Heart right ventricle (tissue), 16 donors: ENCODE measurements around the gene HYLS1. TPM values are rescaled to one million over a fixed set of nuclear protein-coding genes. Genes with fewer than 3 reads are reported as not detected.

Source experiments
- ATAC-seq, 8 donors: fragments of 200-7000 bp; cut with Tn5 transposase; one replicate each; pipeline ENCODE4 v1.9.1; 2020; ENCODE audit warnings: mild to moderate bottlenecking in 8 of 8, moderate library complexity in 8 of 8, moderate number of reproducible peaks in 1 of 8
- DNase-seq, 2 donors: peaks; one replicate each; pipeline ENCODE4 v3.0.0-alpha.2; 2020
- H3K27ac ChIP-seq, 10 donors: fragments of 200-600 bp; sonication (generic) in 2 of 10; one replicate each; pipeline versions ENCODE4 v1.5.0 to v1.8.0; 2020 to 2022; ENCODE audit warnings: mild to moderate bottlenecking in 3 of 10
- H3K27me3 ChIP-seq, 7 donors: fragments of 200-600 bp; one replicate each; pipeline ENCODE4 v1.8.0; 2021 to 2022; ENCODE audit warnings: mild to moderate bottlenecking in 2 of 7
- H3K36me3 ChIP-seq, 9 donors: fragments of 200-600 bp; sonication (generic) in 1 of 9; one replicate each; pipeline versions ENCODE4 v1.5.0 to v1.8.0; 2020 to 2022; ENCODE audit warnings: mild to moderate bottlenecking in 2 of 9
- H3K4me1 ChIP-seq, 9 donors: fragments of 200-600 bp; sonication (generic) in 1 of 9; one replicate each; pipeline versions ENCODE4 v1.5.0 to v1.8.0; 2020 to 2022; ENCODE audit warnings: mild to moderate bottlenecking in 4 of 9
- H3K4me3 ChIP-seq, 10 donors: fragments of 200-600 bp; sonication (generic) in 2 of 10; one replicate each; pipeline versions ENCODE4 v1.5.0 to v1.8.0; 2020 to 2022; ENCODE audit warnings: mild to moderate bottlenecking in 7 of 10, moderate library complexity in 2 of 10
- H3K9me3 ChIP-seq, 11 donors: fragments of 200-600 bp in 10 of 11; sonication (generic) in 2 of 11; one replicate each; pipeline versions ENCODE4 v1.5.0 to v1.8.0; 2013 to 2022; ENCODE audit warnings: mild to moderate bottlenecking in 2 of 11, control low read depth in 1 of 11, moderate library complexity in 1 of 11
- CTCF ChIP-seq, 9 donors: fragments of 200-600 bp; sonication (generic) in 2 of 9; IDR thresholded peaks; one replicate each; pipeline versions ENCODE4 v1.5.0 to v1.8.0; 2021 to 2022; ENCODE audit warnings: antibody characterized with exemption in 9 of 9, mild to moderate bottlenecking in 5 of 9, moderate library complexity in 1 of 9
- WGBS, 2 donors: extraction: QIAGEN DNeasy Blood & Tissue Kit; methylation state at CpG; one replicate each; pipeline ENCODE4 v1.1.7; 2013; ENCODE audit warnings: inconsistent platforms in 1 of 2; 5-methylcytosine and 5-hydroxymethylcytosine counted together
- intact Hi-C, 10 donors: fragments of 100-400 bp; cut with DNase I; formaldehyde crosslinking; loops; one replicate each; pipeline versions ENCODE4 v1.11.1 to v1.14.2; 2022
- polyA plus RNA-seq, 2 donors: library from polyadenylated mRNA; stranded (reverse); fragments of 200-250 nt; gene quantifications; one replicate each; pipeline ENCODE4 v1.2.3, GENCODE V29; 2013
- total RNA-seq, 10 donors: library from RNA; stranded (reverse); fragmentation: NEBNext Ultra II Directional in 3 of 10; extraction: Animal tissue kit (Norgen Biotek cat#: 25700) in 3 of 10; gene quantifications; one replicate each; pipeline versions ENCODE4 v1.2.1 to v1.2.4, GENCODE V29; 2021 to 2023
- donor health status: Arrhythmogenic right ventricular cardiomyopathy.
- donor health status: ischemic (EF 13 %, LVEDD 7.1; RV severe dilation, severe dysfunction).
- donor health status: healthy with polysubstance abuse.
- donor health status: DM: no; HTN: yes; CAD: no.
- donor health status: DM: no; HTN: no; CAD: no.
- donor health status: ischemic (EF 25% LVEDD 6.9; RV normal size, moderate dysfunction).
- donor health status: ischemic (EF 25% LVEDD 5.7; RV mildly dilated, moderate dysfunction).
- donor health status: healthy.
- donor health status: DM: yes; HTN: yes; CAD: no.
- donor health status: Ischemic cardiomyopathy.
- donor health status: ischemic (EF 35%, LVEDD 5.7; RV mildly dilated, moderate dysfunction).
- donor health status: nonischemic (EF 11% LVEDD 7.7; RV severe dilation, severe dysfunction).
- donor health status: DM: yes; HTN: yes; CAD: no.
- donor health status: PGD.
- donor health status: ischemic (EF 29% LVEDD 5.4; RV normal size, mild dysfunction).
- donor health status: nonischemic (EF 23%, LVEDD 6.1; RV moderate dilation, normal function).

The HYLS1 gene
- total and polyA plus RNA-seq, 12 donors: 2.0 to 6.4 (median 3.6) TPM

GRCh38 chr11:125935056-125935455, 47.6 kb downstream of the HYLS1 start:
- ATAC-seq: no peak
- Histone ChIP-seq H3K36me3 (no peaks in the 10 kb centered on the region), H3K4me1 (peaks cover 0 to 8% (median 0%) of the 10 kb centered on the region in 9 donors), H3K9me3 (no peaks in the 10 kb centered on the region), H3K27ac (no peak overlapping the region), H3K27me3 (peaks cover 0 to 12% (median 0%) of the 10 kb centered on the region in 7 donors), H3K4me3 (no peak overlapping the region)
- no peak for TF ChIP-seq CTCF (IDR thresholded peaks at IDR 0.05)
- DNase-seq: no peak
- intact Hi-C loops: loop anchor here in 1 of 10 donors (10.0 kb wide), 1 partner anchor 60 kb away; no protein-coding TSS in a partner anchor
- 95 to 98% methylated on average over 2 of the region's 2 CpGs for WGBS, 2 donors

GRCh38 chr11:125935618-125936199, 48.2 kb downstream of the HYLS1 start:
- no peak for TF ChIP-seq CTCF (IDR thresholded peaks at IDR 0.05)
- Histone ChIP-seq H3K36me3 (no peaks in the 10 kb centered on the region), H3K27me3 (peaks cover 0 to 9% (median 0%) of the 10 kb centered on the region in 7 donors), H3K9me3 (no peaks in the 10 kb centered on the region), H3K27ac (no peak overlapping the region), H3K4me3 (no peak overlapping the region), H3K4me1 (peaks cover 0 to 8% (median 0%) of the 10 kb centered on the region in 9 donors)
- intact Hi-C loops: loop anchor here in 1 of 10 donors (10.0 kb wide), 1 partner anchor 59 kb away; no protein-coding TSS in a partner anchor
- ATAC-seq: no peak
- no peak for DNase-seq
- WGBS, 2 donors: 76 to 79% methylated on average over 12 of the region's 12 CpGs

GRCh38 chr11:125938418-125938817, 51.0 kb downstream of the HYLS1 start:
- Histone ChIP-seq H3K4me1 (peaks cover 7 to 26% (median 17%) of the 10 kb centered on the region in 9 donors), H3K36me3 (no peaks in the 10 kb centered on the region), H3K27me3 (no peaks in the 10 kb centered on the region), H3K9me3 (no peaks in the 10 kb centered on the region), H3K27ac (no peak overlapping the region), H3K4me3 (no peak overlapping the region)
- 89 to 93% methylated on average over 5 of the region's 5 CpGs for WGBS, 2 donors
- no peak for ATAC-seq
- intact Hi-C loops: loop anchor here in 1 of 10 donors (10.0 kb wide), 1 partner anchor 56 kb away; no protein-coding TSS in a partner anchor
- DNase-seq: no peak
- no peak for TF ChIP-seq CTCF (IDR thresholded peaks at IDR 0.05)

- Histone ChIP-seq H3K27ac (no peak overlapping the region), H3K9me3 (no peaks in the 10 kb centered on the region), H3K36me3 (no peaks in the 10 kb centered on the region), H3K27me3 (no peaks in the 10 kb centered on the region), H3K4me3 (no peak overlapping the region), H3K4me1 (peaks cover 7 to 26% (median 17%) of the 10 kb centered on the region in 9 donors)
- 45 to 47% methylated on average over 4 of the region's 4 CpGs for WGBS, 2 donors
- no peak for TF ChIP-seq CTCF (IDR thresholded peaks at IDR 0.05)
- intact Hi-C loops: loop anchor here in 1 of 10 donors (10.0 kb wide), 1 partner anchor 56 kb away; no protein-coding TSS in a partner anchor
- DNase-seq: peak in 1 of 2 donors; percentile 33
- peak in 5 of 8 donors; percentile 14 to 45 (median 17) for ATAC-seq
Observed at GRCh38 chr11:125939081-125939521, 51.6 kb downstream of the HYLS1 start.
